Smooth muscle cell (in vitro differentiated cells): ENCODE measurements around the gene PELI2. TPM values are rescaled to one million over a fixed set of nuclear protein-coding genes. Genes with fewer than 3 reads are reported as not detected.

ENCODE experiments used
- DNase-seq: peaks from one replicate; lab custom pipeline; 2025; ENCODE audit not compliant: unreplicated experiment; lab: John Stamatoyannopoulos, UW
- H2AFZ ChIP-seq: fragments of 200-600 bp; sonication (generic); 2 replicates; pipeline ENCODE4 v1.6.0; 2016; ENCODE audit warnings: antibody characterized with exemption, low read depth, mild to moderate bottlenecking
- H3F3A ChIP-seq: fragments of 200-600 bp; sonication (generic); 2 replicates; pipeline ENCODE4 v1.6.0; 2017; ENCODE audit warnings: antibody characterized with exemption, low read depth
- H3K27ac ChIP-seq: fragments of 200-600 bp; sonication (generic); 2 replicates; pipeline ENCODE4 v1.5.1; 2016; ENCODE audit warnings: low read depth, mild to moderate bottlenecking
- H3K27me3 ChIP-seq: fragments of 200-600 bp; sonication (generic); 2 replicates; pipeline ENCODE4 v1.6.1; 2016; ENCODE audit warnings: low read depth, mild to moderate bottlenecking
- H3K36me3 ChIP-seq: fragments of 200-600 bp; sonication (generic); 2 replicates; pipeline ENCODE4 v1.5.1; 2016; ENCODE audit warnings: low read depth
- H3K4me1 ChIP-seq: fragments of 200-600 bp; sonication (generic); 2 replicates; pipeline ENCODE4 v1.5.1; 2016; ENCODE audit warnings: low read depth
- H3K4me2 ChIP-seq: fragments of 200-600 bp; sonication (generic); 2 replicates; pipeline ENCODE4 v1.6.0; 2016; ENCODE audit warnings: mild to moderate bottlenecking
- H3K4me3 ChIP-seq: fragments of 200-600 bp; sonication (generic); 2 replicates; pipeline ENCODE4 v1.5.1; 2016; ENCODE audit warnings: mild to moderate bottlenecking
- H3K79me2 ChIP-seq: fragments of 200-600 bp; sonication (generic); 2 replicates; pipeline ENCODE4 v1.6.0; 2016; ENCODE audit warnings: low read depth, mild to moderate bottlenecking
- H3K9ac ChIP-seq: fragments of 200-600 bp; sonication (generic); 2 replicates; pipeline ENCODE4 v1.6.0; 2016; ENCODE audit warnings: low read depth
- H3K9me3 ChIP-seq: fragments of 200-600 bp; sonication (generic); replicated peaks from 2 replicates; pipeline ENCODE4 v1.5.1; 2016; ENCODE audit warnings: low read depth
- H4K20me1 ChIP-seq: fragments of 200-600 bp; sonication (generic); 2 replicates; pipeline ENCODE4 v1.6.0; 2016; ENCODE audit warnings: low read depth
- CTCF ChIP-seq: fragments of 200-600 bp; sonication (generic); IDR thresholded peaks from 2 replicates; pipeline ENCODE4 v1.5.1; 2017; ENCODE audit warnings: borderline replicate concordance, mild to moderate bottlenecking, antibody characterized with exemption; ENCODE audit not compliant: insufficient read depth, poor library complexity, severe bottlenecking
- WGBS: methylation state at CpG from one replicate; pipeline ENCODE4 v1.1.7; 2016; ENCODE audit warnings: low lambda C conversion rate; 5-methylcytosine and 5-hydroxymethylcytosine counted together
- polyA plus RNA-seq: library from polyadenylated mRNA; unstranded; fragments of >200 nt; fragmentation: Nextera tagmentation; extraction: Ambion mirVana; gene quantifications from 2 replicates; pipeline ENCODE4 v1.2.1, GENCODE V29; 2016
- total RNA-seq: library from RNA; depleted of rRNA; stranded (reverse); fragments of >200 nt; gene quantifications from 2 replicates; pipeline ENCODE4 v1.2.3, GENCODE V29; 2014

PELI2 gene
- total and polyA plus RNA-seq, 2 experiments from 2014 or later: 4.6 to 9.1 TPM

GRCh38 chr14:56210571-56210970, 92.4 kb downstream of the PELI2 start:
- Histone ChIP-seq H3K79me2 (peaks cover 10% of the 10 kb centered on the region), H3K4me2 (no peak overlapping the region), H2AFZ (no peak overlapping the region), H3K9ac (no peak overlapping the region), H3K27ac (no peak overlapping the region), H3K36me3 (no peaks in the 10 kb centered on the region), H3K4me1 (peaks cover 45% of the 10 kb centered on the region), H3K4me3 (no peak overlapping the region), H4K20me1 (no peaks in the 10 kb centered on the region), H3K27me3 (no peaks in the 10 kb centered on the region), H3K9me3 (no peaks in the 10 kb centered on the region), H3F3A (no peaks in the 10 kb centered on the region)
- no peak for TF ChIP-seq CTCF
- no peak for DNase-seq
- WGBS: 53% methylated on average over 2 of the region's 2 CpGs

GRCh38 chr14:56211084-56211483, 92.9 kb downstream of the PELI2 start:
- no peak overlapping the region for H2AFZ ChIP-seq
- H3K4me2 ChIP-seq: no peak overlapping the region
- no peak overlapping the region for H3K4me3 ChIP-seq
- no peaks in the 10 kb centered on the region for H3K9me3 ChIP-seq
- H3K27me3 ChIP-seq: no peaks in the 10 kb centered on the region
- no peaks in the 10 kb centered on the region for H4K20me1 ChIP-seq
- H3K9ac ChIP-seq: no peak overlapping the region
- H3F3A ChIP-seq: no peaks in the 10 kb centered on the region
- no peaks in the 10 kb centered on the region for H3K36me3 ChIP-seq
- peaks cover 10% of the 10 kb centered on the region for H3K79me2 ChIP-seq
- no peak for TF ChIP-seq CTCF
- H3K4me1 ChIP-seq: peaks cover 40% of the 10 kb centered on the region
- 78% methylated on average over 3 of the region's 3 CpGs for WGBS
- no peak overlapping the region for H3K27ac ChIP-seq
- no peak for DNase-seq

GRCh38 chr14:56211844-56212243, 93.6 kb downstream of the PELI2 start:
- H2AFZ ChIP-seq: no peak overlapping the region
- 98% methylated on average over 2 of the region's 2 CpGs for WGBS
- no peak for DNase-seq
- no peak overlapping the region for H3K4me3 ChIP-seq
- H3F3A ChIP-seq: no peaks in the 10 kb centered on the region
- no peak overlapping the region for H3K4me2 ChIP-seq
- no peak overlapping the region for H3K9ac ChIP-seq
- no peaks in the 10 kb centered on the region for H3K9me3 ChIP-seq
- H3K79me2 ChIP-seq: peaks cover 10% of the 10 kb centered on the region
- TF ChIP-seq CTCF: no peak
- H3K36me3 ChIP-seq: no peaks in the 10 kb centered on the region
- no peak overlapping the region for H3K27ac ChIP-seq
- H4K20me1 ChIP-seq: no peaks in the 10 kb centered on the region
- no peaks in the 10 kb centered on the region for H3K27me3 ChIP-seq
- H3K4me1 ChIP-seq: peaks cover 38% of the 10 kb centered on the region

GRCh38 chr14:56212521-56212920, 94.3 kb downstream of the PELI2 start:
- H3K9me3 ChIP-seq: no peaks in the 10 kb centered on the region
- peaks cover 2% of the 10 kb centered on the region for H3F3A ChIP-seq
- H3K4me1 ChIP-seq: peaks cover 36% of the 10 kb centered on the region
- H3K27me3 ChIP-seq: no peaks in the 10 kb centered on the region
- DNase-seq: no peak
- H3K27ac ChIP-seq: no peak overlapping the region
- H4K20me1 ChIP-seq: no peaks in the 10 kb centered on the region
- no peak overlapping the region for H2AFZ ChIP-seq
- no peak for TF ChIP-seq CTCF
- H3K79me2 ChIP-seq: peaks cover 10% of the 10 kb centered on the region
- WGBS: 63% methylated on average over 2 of the region's 2 CpGs
- H3K36me3 ChIP-seq: no peaks in the 10 kb centered on the region
- H3K4me2 ChIP-seq: no peak overlapping the region
- no peak overlapping the region for H3K4me3 ChIP-seq
- H3K9ac ChIP-seq: no peak overlapping the region
